ENCODE results near the gene XRN2.

DNA sequence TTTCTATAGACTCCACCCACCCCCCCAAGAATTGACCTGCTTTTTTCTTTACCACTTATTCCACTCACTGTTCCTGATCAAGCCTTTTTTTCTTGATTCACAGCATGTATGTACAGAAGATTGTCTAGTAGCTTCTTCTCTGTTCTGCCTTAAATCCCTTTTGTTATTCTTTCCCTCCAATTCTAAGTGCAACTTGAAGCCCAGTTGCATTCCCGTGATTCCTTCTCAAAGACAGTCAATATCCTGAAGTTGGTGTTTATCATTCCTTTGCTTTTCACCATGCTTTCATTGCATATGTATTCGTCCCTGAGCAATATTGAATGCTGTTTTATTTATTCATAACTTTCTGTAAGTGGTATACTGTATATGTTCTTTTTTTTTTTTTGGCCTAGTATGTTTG is 21.0 kb downstream of the XRN2 start:
- TF ChIP-seq, protein P1, sequence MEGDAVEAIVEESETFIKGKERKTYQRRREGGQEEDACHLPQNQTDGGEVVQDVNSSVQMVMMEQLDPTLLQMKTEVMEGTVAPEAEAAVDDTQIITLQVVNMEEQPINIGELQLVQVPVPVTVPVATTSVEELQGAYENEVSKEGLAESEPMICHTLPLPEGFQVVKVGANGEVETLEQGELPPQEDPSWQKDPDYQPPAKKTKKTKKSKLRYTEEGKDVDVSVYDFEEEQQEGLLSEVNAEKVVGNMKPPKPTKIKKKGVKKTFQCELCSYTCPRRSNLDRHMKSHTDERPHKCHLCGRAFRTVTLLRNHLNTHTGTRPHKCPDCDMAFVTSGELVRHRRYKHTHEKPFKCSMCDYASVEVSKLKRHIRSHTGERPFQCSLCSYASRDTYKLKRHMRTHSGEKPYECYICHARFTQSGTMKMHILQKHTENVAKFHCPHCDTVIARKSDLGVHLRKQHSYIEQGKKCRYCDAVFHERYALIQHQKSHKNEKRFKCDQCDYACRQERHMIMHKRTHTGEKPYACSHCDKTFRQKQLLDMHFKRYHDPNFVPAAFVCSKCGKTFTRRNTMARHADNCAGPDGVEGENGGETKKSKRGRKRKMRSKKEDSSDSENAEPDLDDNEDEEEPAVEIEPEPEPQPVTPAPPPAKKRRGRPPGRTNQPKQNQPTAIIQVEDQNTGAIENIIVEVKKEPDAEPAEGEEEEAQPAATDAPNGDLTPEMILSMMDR (IDR thresholded peaks at IDR 0.05; ENCODE audit: poor library complexity): no peak
- TF ChIP-seq EZH2 (IDR thresholded peaks at IDR 0.05; ENCODE audit: borderline replicate concordance): no peak
- no peak for TF ChIP-seq EZH2phosphoT487 (IDR thresholded peaks at IDR 0.05; ENCODE audit: low read depth, severe bottlenecking, unreplicated experiment)

Data from hepatocyte (in vitro differentiated cells).